SK-N-MC (cell line): ENCODE results near the gene SYNJ2.

Experiments
- EZH2 ChIP-seq: fragments of 200-600 bp; sonication (generic); IDR thresholded peaks from one replicate; pipeline ENCODE4 v1.6.1; 2017; ENCODE audit warnings: antibody characterized with exemption
- POLR2AphosphoS5 ChIP-seq: IDR thresholded peaks from 2 replicates; pipeline ENCODE4 v1.6.1; 2012; ENCODE audit warnings: mild to moderate bottlenecking, low read depth, low read length, borderline replicate concordance

GRCh38 chr6:158003910-158004700, 22.4 kb downstream of the SYNJ2 start:
- TF ChIP-seq POLR2AphosphoS5 (no peak), EZH2 (no peak)
